ENCODE measurements around the gene SPDYE1.
"Not testable (repeated sequence)": the region's sequence is repeated elsewhere in the genome, so short reads cannot be mapped to it uniquely, and the experiment has no call there.

DNA sequence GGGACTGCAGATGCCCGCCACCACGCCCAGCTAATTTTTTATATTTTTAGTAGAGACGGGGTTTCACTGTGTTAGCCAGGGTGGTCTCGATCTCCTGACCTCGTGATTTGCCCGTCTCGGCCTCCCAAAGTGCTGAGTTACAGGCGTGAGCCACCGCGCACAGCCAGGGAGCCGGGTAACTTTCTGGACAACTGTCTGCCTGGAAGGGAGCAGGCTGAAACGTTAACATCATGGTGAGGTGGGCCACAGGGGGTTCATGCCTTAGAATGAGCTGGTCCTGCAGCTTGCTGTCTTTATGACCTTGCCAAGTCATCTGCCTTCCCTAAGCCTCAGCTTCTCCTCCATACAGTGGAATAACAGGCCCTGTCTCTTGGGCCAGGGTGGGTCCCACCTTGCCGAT, 33.6 kb downstream of the SPDYE1 start:
- TF ChIP-seq, protein P1, sequence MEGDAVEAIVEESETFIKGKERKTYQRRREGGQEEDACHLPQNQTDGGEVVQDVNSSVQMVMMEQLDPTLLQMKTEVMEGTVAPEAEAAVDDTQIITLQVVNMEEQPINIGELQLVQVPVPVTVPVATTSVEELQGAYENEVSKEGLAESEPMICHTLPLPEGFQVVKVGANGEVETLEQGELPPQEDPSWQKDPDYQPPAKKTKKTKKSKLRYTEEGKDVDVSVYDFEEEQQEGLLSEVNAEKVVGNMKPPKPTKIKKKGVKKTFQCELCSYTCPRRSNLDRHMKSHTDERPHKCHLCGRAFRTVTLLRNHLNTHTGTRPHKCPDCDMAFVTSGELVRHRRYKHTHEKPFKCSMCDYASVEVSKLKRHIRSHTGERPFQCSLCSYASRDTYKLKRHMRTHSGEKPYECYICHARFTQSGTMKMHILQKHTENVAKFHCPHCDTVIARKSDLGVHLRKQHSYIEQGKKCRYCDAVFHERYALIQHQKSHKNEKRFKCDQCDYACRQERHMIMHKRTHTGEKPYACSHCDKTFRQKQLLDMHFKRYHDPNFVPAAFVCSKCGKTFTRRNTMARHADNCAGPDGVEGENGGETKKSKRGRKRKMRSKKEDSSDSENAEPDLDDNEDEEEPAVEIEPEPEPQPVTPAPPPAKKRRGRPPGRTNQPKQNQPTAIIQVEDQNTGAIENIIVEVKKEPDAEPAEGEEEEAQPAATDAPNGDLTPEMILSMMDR (conservative IDR thresholded peaks at IDR 0.05 in 1 of 2, IDR thresholded peaks at IDR 0.05 in 1 of 2; ENCODE audit: low read depth in 1 of 2, low read length in 2 of 2): not testable (repeated sequence)
- TF ChIP-seq EZH2 (IDR thresholded peaks at IDR 0.05; ENCODE audit: low read length, missing control alignments): not testable (repeated sequence)

Data from fibroblast of lung (primary cell).